ENCODE results near the gene BEST2.
"Not testable (repeated sequence)": the region's sequence is repeated elsewhere in the genome, so short reads cannot be mapped to it uniquely, and the experiment has no call there.

Gene BEST2

GRCh38 chr19:12751635-12752034 lies at the start of gene BEST2:
Gene BEST2, plus strand, starts transcription at chr19:12751791. Its CDS starts 802 bp downstream, at chr19:12752593.
- DNase-seq (ENCODE audit: low read depth, low spot score), result no peak

- DNase-seq (ENCODE audit: low read depth, low spot score), result no peak
These were observed 48.5 kb upstream of the BEST2 start for GRCh38 chr19:12703046-12703445.

GRCh38 chr19:12705169-12705568 lies 46.4 kb upstream of the BEST2 start:
- no peak for DNase-seq (ENCODE audit: low read depth, low spot score)

- no peak for DNase-seq (ENCODE audit: low read depth, low spot score)
These were observed 45.8 kb upstream of the BEST2 start for GRCh38 chr19:12705654-12706331.

GRCh38 chr19:12706332-12706718 lies 45.3 kb upstream of the BEST2 start:
- no peak for DNase-seq (ENCODE audit: low read depth, low spot score)

- no peak for DNase-seq (ENCODE audit: low read depth, low spot score)
These were observed 43.0 kb upstream of the BEST2 start for GRCh38 chr19:12708641-12709040.

GRCh38 chr19:12711187-12711586 lies 40.4 kb upstream of the BEST2 start:
- DNase-seq (ENCODE audit: low read depth, low spot score), result no peak

GRCh38 chr19:12712077-12712476 lies 39.5 kb upstream of the BEST2 start:
- DNase-seq (ENCODE audit: low read depth, low spot score), result not testable (repeated sequence)

GRCh38 chr19:12713304-12713703 lies 38.3 kb upstream of the BEST2 start:
- DNase-seq (ENCODE audit: low read depth, low spot score), result not testable (repeated sequence)

- DNase-seq (ENCODE audit: low read depth, low spot score), result no peak
These were observed 36.5 kb upstream of the BEST2 start for GRCh38 chr19:12715102-12715501.

- DNase-seq (ENCODE audit: low read depth, low spot score), result no peak
These were observed 35.7 kb upstream of the BEST2 start for GRCh38 chr19:12715929-12716328.

GRCh38 chr19:12720296-12720695 lies 31.3 kb upstream of the BEST2 start:
- no peak for DNase-seq (ENCODE audit: low read depth, low spot score)

- DNase-seq (ENCODE audit: low read depth, low spot score), result no peak
These were observed 30.5 kb upstream of the BEST2 start for GRCh38 chr19:12720851-12721655.

- peak; percentile 47 for DNase-seq (ENCODE audit: low read depth, low spot score)
These were observed 29.7 kb upstream of the BEST2 start for GRCh38 chr19:12721656-12722565.

- peak; percentile 93 for DNase-seq (ENCODE audit: low read depth, low spot score)
These were observed 28.8 kb upstream of the BEST2 start for GRCh38 chr19:12722566-12723380.

- DNase-seq (ENCODE audit: low read depth, low spot score), result no peak
These were observed 28.3 kb upstream of the BEST2 start for GRCh38 chr19:12723381-12723640.

- no peak for DNase-seq (ENCODE audit: low read depth, low spot score)
These were observed 27.8 kb upstream of the BEST2 start, which contains the start of gene TNPO2 for GRCh38 chr19:12723641-12724426. Gene TNPO2, minus strand, starts transcription at chr19:12723932. Its CDS starts 2,955 bp downstream, at chr19:12720977.

- DNase-seq (ENCODE audit: low read depth, low spot score), result not testable (repeated sequence)
These were observed 26.0 kb upstream of the BEST2 start for GRCh38 chr19:12725612-12726011.

- no peak for DNase-seq (ENCODE audit: low read depth, low spot score)
These were observed 24.6 kb upstream of the BEST2 start for GRCh38 chr19:12726988-12727316.

GRCh38 chr19:12727745-12728433 lies 23.7 kb upstream of the BEST2 start:
- no peak for DNase-seq (ENCODE audit: low read depth, low spot score)

Data from brain pericyte (primary cell).